HCT116 (cell line): ENCODE data around the gene ROBO1. TPM values are rescaled to one million over a fixed set of nuclear protein-coding genes. Genes with fewer than 3 reads are reported as not detected.

Experiments used
- ATAC-seq: fragments of 200-7000 bp; cut with Tn5 transposase; 2 replicates; pipeline ENCODE4 v1.9.1; 2020; ENCODE audit warnings: mild to moderate bottlenecking, moderate library complexity
- BruUV-seq: library from RNA; stranded (reverse); fragments of 400-500 nt; replicated peaks from 2 replicates; lab custom pipeline; 2021; lab: Mats Ljungman, UMichigan
- CTCF ChIA-PET: fragments of 300-600 bp; sonication (Branson Sonifier 250); formaldehyde crosslinking; loops from one replicate; lab custom pipeline; 2021; ENCODE audit warnings: antibody characterized with exemption; lab: Charles Lee
- POLR2A ChIA-PET: fragments of 300-600, 350-600 bp; sonication (Branson Sonifier 250); formaldehyde crosslinking; loops from one replicate; lab custom pipeline; 2021; ENCODE audit warnings: antibody characterized with exemption; lab: Charles Lee
- RAD21 ChIA-PET, 2 experiments: fragments of 300-600 bp; sonication (Branson Sonifier 250); formaldehyde crosslinking; loops; one replicate each; lab custom pipeline; 2023; ENCODE audit warnings: low total read pairs in 2 of 2; ENCODE audit not compliant: uncharacterized antibody in 2 of 2, unreplicated experiment in 2 of 2, low non-redundant PET in 1 of 2; lab: Charles Lee
- DNase-seq: peaks from one replicate; pipeline ENCODE4 v3.0.0-alpha.2; 2010; ENCODE audit warnings: low read depth, low spot score
- H2AFZ ChIP-seq: fragments of 200-600 bp; shearing (Covaris generic), sonication (generic); 2 replicates; pipeline ENCODE4 v1.6.1; 2017; ENCODE audit warnings: low read depth, mixed run types, mixed read lengths, antibody characterized with exemption, low read length; ENCODE audit not compliant: poor library complexity, severe bottlenecking
- H3K27ac ChIP-seq: 2 replicates; pipeline ENCODE4 v1.5.1; 2012; ENCODE audit warnings: low read depth, low read length
- H3K27me3 ChIP-seq: fragments of 200-600 bp; sonication (generic); 2 replicates; pipeline ENCODE4 v1.6.1; 2016; ENCODE audit warnings: mixed run types, low read length, mixed read lengths; ENCODE audit not compliant: insufficient read depth
- H3K36me3 ChIP-seq, 2 experiments: fragments of 200-500 bp in 1 of 2; fragments of 200-600 bp in 1 of 2; sonication (Bioruptor generic) in 1 of 2; sonication (generic) in 1 of 2; 2 replicates each; pipeline versions ENCODE4 v1.5.1 to v1.6.1; 2014 to 2016; ENCODE audit warnings: low read length in 2 of 2, inconsistent platforms in 1 of 2, mixed read lengths in 1 of 2, mixed run types in 1 of 2; ENCODE audit not compliant: insufficient read depth in 2 of 2, control insufficient read depth in 1 of 2
- H3K4me1 ChIP-seq, 2 experiments: fragments of 200-600 bp in 1 of 2; sonication (generic) in 1 of 2; 2 replicates each; pipeline versions ENCODE4 v1.5.1 to v1.6.1; 2012 to 2017; ENCODE audit warnings: low read length in 2 of 2, inconsistent platforms in 1 of 2, mild to moderate bottlenecking in 1 of 2, mixed read lengths in 1 of 2, mixed run types in 1 of 2, moderate library complexity in 1 of 2; ENCODE audit not compliant: insufficient read depth in 2 of 2, control insufficient read depth in 1 of 2
- H3K4me2 ChIP-seq: fragments of 200-600 bp; sonication (generic); 2 replicates; pipeline ENCODE4 v1.6.1; 2017; ENCODE audit warnings: mixed run types, low read length, mixed read lengths
- H3K4me3 ChIP-seq, 2 experiments: fragments of 200-600 bp in 1 of 2; sonication (generic) in 1 of 2; replicated peaks in 1 of 2; 2 replicates each; pipeline ENCODE4 v1.5.1; 2011 to 2016; ENCODE audit warnings: low read length in 2 of 2, control low read depth in 1 of 2, low read depth in 1 of 2, mild to moderate bottlenecking in 1 of 2, mixed read lengths in 1 of 2, mixed run types in 1 of 2
- H3K79me2 ChIP-seq: fragments of 200-600 bp; sonication (generic); 2 replicates; pipeline ENCODE4 v1.6.1; 2017; ENCODE audit warnings: mild to moderate bottlenecking, mixed run types, low read length, moderate library complexity, mixed read lengths; ENCODE audit not compliant: insufficient read depth
- H3K9ac ChIP-seq: fragments of 200-600 bp; sonication (generic); 2 replicates; pipeline ENCODE4 v1.6.1; 2016; ENCODE audit warnings: low read length, mixed read lengths
- H3K9me2 ChIP-seq: fragments of 200-600 bp; sonication (generic), shearing (Covaris generic); 2 replicates; pipeline ENCODE4 v1.6.1; 2017; ENCODE audit warnings: mixed run types, mild to moderate bottlenecking, moderate library complexity; ENCODE audit not compliant: insufficient read depth
- H3K9me3 ChIP-seq, 2 experiments: fragments of 200-500 bp in 1 of 2; fragments of 200-600 bp in 1 of 2; sonication (Bioruptor generic) in 1 of 2; sonication (generic) in 1 of 2; 2 replicates each; pipeline ENCODE4 v1.6.1; 2014 to 2017; ENCODE audit warnings: low read length in 2 of 2, mixed read lengths in 2 of 2, inconsistent platforms in 1 of 2, low read depth in 1 of 2, mild to moderate bottlenecking in 1 of 2, mixed run types in 1 of 2, moderate library complexity in 1 of 2; ENCODE audit not compliant: control insufficient read depth in 1 of 2, insufficient read depth in 1 of 2
- H4K20me1 ChIP-seq: fragments of 200-600 bp; sonication (generic), shearing (Covaris generic); 2 replicates; pipeline ENCODE4 v1.6.1; 2017; ENCODE audit warnings: mixed run types, mild to moderate bottlenecking, moderate library complexity; ENCODE audit not compliant: insufficient read depth
- CBX3 ChIP-seq: IDR thresholded peaks from 2 replicates; pipeline ENCODE4 v1.6.1; 2012; ENCODE audit warnings: low read depth
- CEBPB ChIP-seq: IDR thresholded peaks from 2 replicates; pipeline ENCODE4 v1.6.1; 2012; ENCODE audit warnings: low read depth
- CTCF ChIP-seq, 3 experiments: fragments of 200-600 bp in 1 of 3; sonication (generic) in 1 of 3; IDR thresholded peaks in 2 of 3; conservative IDR thresholded peaks in 1 of 3; 2 replicates each; pipeline ENCODE4 v1.5.1; 2012 to 2017; ENCODE audit warnings: low read depth in 2 of 3, low read length in 2 of 3, antibody characterized with exemption in 1 of 3, borderline replicate concordance in 1 of 3, control low read depth in 1 of 3, mild to moderate bottlenecking in 1 of 3, mixed read lengths in 1 of 3, mixed run types in 1 of 3, moderate library complexity in 1 of 3; ENCODE audit not compliant: insufficient read depth in 1 of 3
- EZH2 ChIP-seq: fragments of 200-600 bp; sonication (generic); IDR thresholded peaks from 2 replicates; pipeline ENCODE4 v1.6.1; 2017; ENCODE audit warnings: antibody characterized with exemption, mixed run types
- EZH2phosphoT487 ChIP-seq: fragments of 200-600 bp; IDR thresholded peaks from 2 replicates; pipeline ENCODE4 v1.6.1; 2018; ENCODE audit warnings: antibody characterized with exemption, borderline replicate concordance
- POLR2A ChIP-seq: IDR thresholded peaks from 2 replicates; pipeline ENCODE4 v1.7.0; 2011; ENCODE audit warnings: borderline replicate concordance; ENCODE audit not compliant: insufficient read depth, insufficient read length; ENCODE audit errors: extremely low read depth
- POLR2AphosphoS5 ChIP-seq: IDR thresholded peaks from 2 replicates; pipeline ENCODE4 v1.6.1; 2011; ENCODE audit warnings: mild to moderate bottlenecking, low read depth, low read length, moderate library complexity
- RAD21 ChIP-seq: IDR thresholded peaks from 2 replicates; pipeline ENCODE4 v1.6.1; 2012; ENCODE audit warnings: low read depth, mild to moderate bottlenecking
- REST ChIP-seq: IDR thresholded peaks from 2 replicates; pipeline ENCODE4 v1.6.1; 2012; ENCODE audit warnings: low read depth
- SIN3A ChIP-seq: IDR thresholded peaks from 2 replicates; pipeline ENCODE4 v1.6.1; 2012; ENCODE audit warnings: low read depth
- SP1 ChIP-seq: IDR thresholded peaks from 2 replicates; pipeline ENCODE4 v1.6.1; 2012; ENCODE audit warnings: low read depth
- SRF ChIP-seq: IDR thresholded peaks from 2 replicates; pipeline ENCODE4 v1.6.1; 2012; ENCODE audit warnings: low read depth
- TCF7L2 ChIP-seq: IDR thresholded peaks from 2 replicates; pipeline ENCODE4 v1.7.0; 2011; ENCODE audit warnings: borderline replicate concordance, inconsistent platforms; ENCODE audit not compliant: insufficient read depth, insufficient read length; ENCODE audit errors: extremely low read depth
- ZBTB33 ChIP-seq: IDR thresholded peaks from 2 replicates; pipeline ENCODE4 v1.6.1; 2011; ENCODE audit warnings: mild to moderate bottlenecking, low read length, moderate library complexity; ENCODE audit not compliant: insufficient replicate concordance; ENCODE audit errors: extremely low read depth
- ZFX ChIP-seq: fragments of 450-650 bp; IDR thresholded peaks from 2 replicates; pipeline ENCODE4 v1.6.1; 2017
- ZNF274 ChIP-seq: fragments of 200-500 bp; sonication (Bioruptor generic); IDR thresholded peaks from 2 replicates; pipeline ENCODE4 v1.6.1; 2014; ENCODE audit warnings: mild to moderate bottlenecking, low read depth, low read length, inconsistent platforms
- intact Hi-C: fragments of 100-400 bp; cut with micrococcal nuclease; formaldehyde crosslinking; loops from 2 replicates; pipeline ENCODE4 v1.10.0; 2022
- total RNA-seq: library from RNA; stranded (reverse); gene quantifications from one replicate; pipeline ENCODE4 v1.2.1, GENCODE V29; 2021; ENCODE audit not compliant: unreplicated experiment
- TF ChIP-seq, protein P1 (sequence below): IDR thresholded peaks from 2 replicates; pipeline ENCODE4 v1.6.1; 2012
- TF ChIP-seq, protein P2 (sequence below): IDR thresholded peaks from 2 replicates; pipeline ENCODE4 v1.6.1; 2012

Gene ROBO1
- total RNA-seq, 1 experiment from 2014 or later: 0.27 TPM

GRCh38 chr3:78927759-78928158 lies 840.0 kb downstream of the ROBO1 start (continued):
- no peak for TF ChIP-seq ZBTB33
- TF ChIP-seq CBX3: no peak
- TF ChIP-seq RAD21: no peak
- TF ChIP-seq POLR2A: no peak
- no peak for TF ChIP-seq SIN3A
- TF ChIP-seq EZH2phosphoT487: no peak
- TF ChIP-seq SRF: no peak
- TF ChIP-seq, protein P1, sequence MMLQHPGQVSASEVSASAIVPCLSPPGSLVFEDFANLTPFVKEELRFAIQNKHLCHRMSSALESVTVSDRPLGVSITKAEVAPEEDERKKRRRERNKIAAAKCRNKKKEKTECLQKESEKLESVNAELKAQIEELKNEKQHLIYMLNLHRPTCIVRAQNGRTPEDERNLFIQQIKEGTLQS: no peak
- TF ChIP-seq, all 23 proteins: peak for 0

GRCh38 chr3:78926523-78926922 lies 841.3 kb downstream of the ROBO1 start:
- Histone ChIP-seq H3K9ac (no peak overlapping the region), H3K4me3 (no peak overlapping the region), H4K20me1 (no peaks in the 10 kb centered on the region), H3K27me3 (no peaks in the 10 kb centered on the region), H3K4me2 (no peak overlapping the region), H3K27ac (no peak overlapping the region), H3K36me3 (no peaks in the 10 kb centered on the region), H3K9me2 (no peaks in the 10 kb centered on the region), H3K9me3 (peaks cover 11 to 17% of the 10 kb centered on the region in 2 experiments; a peak in 3 of 4 replicates), H3K79me2 (no peaks in the 10 kb centered on the region), H2AFZ (no peak overlapping the region), H3K4me1 (no peaks in the 10 kb centered on the region)
- RAD21 ChIA-PET: no interaction called here
- no peak for ATAC-seq
- DNase-seq: no peak
- POLR2A ChIA-PET: no interaction called here
- intact Hi-C loops: no loop called here
- TF ChIP-seq TCF7L2 (no peak), SRF (no peak), ZNF274 (no peak), ZFX (no peak), CTCF (IDR thresholded peaks at IDR 0.05 in 2 of 3, conservative IDR thresholded peaks at IDR 0.05 in 1 of 3; ENCODE audit: borderline replicate concordance in 1 of 3, insufficient read depth in 1 of 3, low read depth in 2 of 3, low read length in 2 of 3) (no peak), REST (no peak), CEBPB (no peak), EZH2 (no peak), SP1 (no peak), POLR2AphosphoS5 (no peak)
- TF ChIP-seq, protein P2, sequence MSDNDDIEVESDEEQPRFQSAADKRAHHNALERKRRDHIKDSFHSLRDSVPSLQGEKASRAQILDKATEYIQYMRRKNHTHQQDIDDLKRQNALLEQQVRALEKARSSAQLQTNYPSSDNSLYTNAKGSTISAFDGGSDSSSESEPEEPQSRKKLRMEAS: no peak
- BruUV-seq: no TSS peak
- CTCF ChIA-PET: no interaction called here
